Esophagus squamous epithelium (tissue), 4 donors: Measurements from ENCODE around the gene NFKBIZ.

Experiments used
- POLR2A ChIP-seq, 4 donors: fragments of 450-650 bp; IDR thresholded peaks; one replicate each; pipeline ENCODE4 v1.6.1; 2017; ENCODE audit warnings: antibody characterized with exemption in 4 of 4, mild to moderate bottlenecking in 4 of 4, moderate library complexity in 3 of 4
- TF ChIP-seq, protein P1 (sequence below), 6 experiments: fragments of 450-650 bp in 4 of 6; fragments of 200-600 bp in 2 of 6; sonication (generic) in 2 of 6; IDR thresholded peaks; one replicate each; pipeline ENCODE4 v1.5.1; 2016 to 2019; ENCODE audit warnings: antibody characterized with exemption in 6 of 6, mild to moderate bottlenecking in 4 of 6, moderate library complexity in 4 of 6

GRCh38 chr3:101849714-101850245, 466 bp downstream of the NFKBIZ start:
- TF ChIP-seq, protein P1, sequence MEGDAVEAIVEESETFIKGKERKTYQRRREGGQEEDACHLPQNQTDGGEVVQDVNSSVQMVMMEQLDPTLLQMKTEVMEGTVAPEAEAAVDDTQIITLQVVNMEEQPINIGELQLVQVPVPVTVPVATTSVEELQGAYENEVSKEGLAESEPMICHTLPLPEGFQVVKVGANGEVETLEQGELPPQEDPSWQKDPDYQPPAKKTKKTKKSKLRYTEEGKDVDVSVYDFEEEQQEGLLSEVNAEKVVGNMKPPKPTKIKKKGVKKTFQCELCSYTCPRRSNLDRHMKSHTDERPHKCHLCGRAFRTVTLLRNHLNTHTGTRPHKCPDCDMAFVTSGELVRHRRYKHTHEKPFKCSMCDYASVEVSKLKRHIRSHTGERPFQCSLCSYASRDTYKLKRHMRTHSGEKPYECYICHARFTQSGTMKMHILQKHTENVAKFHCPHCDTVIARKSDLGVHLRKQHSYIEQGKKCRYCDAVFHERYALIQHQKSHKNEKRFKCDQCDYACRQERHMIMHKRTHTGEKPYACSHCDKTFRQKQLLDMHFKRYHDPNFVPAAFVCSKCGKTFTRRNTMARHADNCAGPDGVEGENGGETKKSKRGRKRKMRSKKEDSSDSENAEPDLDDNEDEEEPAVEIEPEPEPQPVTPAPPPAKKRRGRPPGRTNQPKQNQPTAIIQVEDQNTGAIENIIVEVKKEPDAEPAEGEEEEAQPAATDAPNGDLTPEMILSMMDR (IDR thresholded peaks at IDR 0.05): peak in 1 of 6 experiments; percentile 6
- TF ChIP-seq POLR2A (IDR thresholded peaks at IDR 0.05): no peak
